ENCODE results near the gene OR8B12.

DNA sequence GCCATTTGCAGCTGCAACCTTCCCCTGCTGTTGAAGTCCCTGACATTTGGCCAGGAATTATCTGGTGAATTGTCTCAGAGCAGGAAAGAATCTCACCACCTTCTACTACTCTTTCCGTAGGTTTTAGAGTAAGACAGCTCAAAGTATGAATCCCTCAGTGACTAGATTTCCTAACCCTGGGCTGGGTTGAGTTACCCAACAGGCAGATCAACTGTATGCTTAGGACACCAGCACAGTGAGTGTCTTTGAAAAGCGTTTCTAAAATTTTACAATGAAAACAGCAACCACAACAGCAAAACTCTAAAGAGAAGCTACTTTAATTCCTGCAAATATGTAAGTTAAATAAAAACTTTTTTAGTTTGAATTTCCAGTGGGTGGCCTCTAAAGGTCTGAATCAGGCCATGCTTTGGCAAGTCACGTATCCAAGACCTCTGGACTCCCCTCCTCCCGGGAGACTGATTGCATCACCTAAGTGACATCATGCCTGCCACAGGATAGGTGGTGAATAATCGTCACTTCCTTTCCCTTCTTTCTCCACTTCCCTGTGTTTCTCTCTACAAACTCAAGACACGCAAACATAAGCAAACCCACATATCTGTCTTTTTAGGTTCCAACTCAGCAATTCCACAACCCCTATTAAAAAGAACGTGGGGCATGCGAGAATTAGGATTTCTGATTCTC lies 7.8 kb downstream of the OR8B12 start:
- TF ChIP-seq RAD21 (IDR thresholded peaks at IDR 0.05; ENCODE audit: low read depth) (no peak), TAF1 (IDR thresholded peaks at IDR 0.05; ENCODE audit: low read depth) (no peak), TCF12 (IDR thresholded peaks at IDR 0.05; ENCODE audit: low read depth) (no peak), YY1 (IDR thresholded peaks at IDR 0.05; ENCODE audit: low read depth) (no peak), TEAD4 (IDR thresholded peaks at IDR 0.05) (no peak)
- TF ChIP-seq, protein P1, sequence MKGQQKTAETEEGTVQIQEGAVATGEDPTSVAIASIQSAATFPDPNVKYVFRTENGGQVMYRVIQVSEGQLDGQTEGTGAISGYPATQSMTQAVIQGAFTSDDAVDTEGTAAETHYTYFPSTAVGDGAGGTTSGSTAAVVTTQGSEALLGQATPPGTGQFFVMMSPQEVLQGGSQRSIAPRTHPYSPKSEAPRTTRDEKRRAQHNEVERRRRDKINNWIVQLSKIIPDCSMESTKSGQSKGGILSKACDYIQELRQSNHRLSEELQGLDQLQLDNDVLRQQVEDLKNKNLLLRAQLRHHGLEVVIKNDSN (IDR thresholded peaks at IDR 0.05) = no peak
